HUES64 (cell line): Measurements from ENCODE around the gene TMEM45A.

Source experiments
- H3K27ac ChIP-seq: 2 replicates; pipeline ENCODE4 v1.7.0; 2013; ENCODE audit warnings: low read depth, low read length, inconsistent platforms
- H3K27me3 ChIP-seq: 2 replicates; pipeline ENCODE4 v1.6.1; 2013; ENCODE audit warnings: mild to moderate bottlenecking, low read length; ENCODE audit not compliant: insufficient read depth
- H3K36me3 ChIP-seq: 2 replicates; pipeline ENCODE4 v1.6.1; 2013; ENCODE audit warnings: mild to moderate bottlenecking, low read length; ENCODE audit not compliant: insufficient read depth
- H3K4me1 ChIP-seq: 2 replicates; pipeline ENCODE4 v1.6.1; 2013; ENCODE audit warnings: mild to moderate bottlenecking, low read length, moderate library complexity; ENCODE audit not compliant: insufficient read depth
- H3K4me3 ChIP-seq: 2 replicates; pipeline ENCODE4 v1.5.1; 2013; ENCODE audit warnings: mild to moderate bottlenecking, low read length, moderate library complexity
- H3K9ac ChIP-seq: 2 replicates; pipeline ENCODE4 v1.6.1; 2013; ENCODE audit warnings: mild to moderate bottlenecking, low read depth, low read length
- H3K9me3 ChIP-seq: 2 replicates; pipeline ENCODE4 v1.6.1; 2013; ENCODE audit warnings: low read depth, low read length; ENCODE audit not compliant: insufficient read depth
- WGBS: fragments of 150-250, 120-280 bp; methylation state at CpG from one replicate; pipeline ENCODE4 v1.1.7; 2013; ENCODE audit warnings: missing lambda C conversion rate; 5-methylcytosine and 5-hydroxymethylcytosine counted together

The TMEM45A gene

DNA sequence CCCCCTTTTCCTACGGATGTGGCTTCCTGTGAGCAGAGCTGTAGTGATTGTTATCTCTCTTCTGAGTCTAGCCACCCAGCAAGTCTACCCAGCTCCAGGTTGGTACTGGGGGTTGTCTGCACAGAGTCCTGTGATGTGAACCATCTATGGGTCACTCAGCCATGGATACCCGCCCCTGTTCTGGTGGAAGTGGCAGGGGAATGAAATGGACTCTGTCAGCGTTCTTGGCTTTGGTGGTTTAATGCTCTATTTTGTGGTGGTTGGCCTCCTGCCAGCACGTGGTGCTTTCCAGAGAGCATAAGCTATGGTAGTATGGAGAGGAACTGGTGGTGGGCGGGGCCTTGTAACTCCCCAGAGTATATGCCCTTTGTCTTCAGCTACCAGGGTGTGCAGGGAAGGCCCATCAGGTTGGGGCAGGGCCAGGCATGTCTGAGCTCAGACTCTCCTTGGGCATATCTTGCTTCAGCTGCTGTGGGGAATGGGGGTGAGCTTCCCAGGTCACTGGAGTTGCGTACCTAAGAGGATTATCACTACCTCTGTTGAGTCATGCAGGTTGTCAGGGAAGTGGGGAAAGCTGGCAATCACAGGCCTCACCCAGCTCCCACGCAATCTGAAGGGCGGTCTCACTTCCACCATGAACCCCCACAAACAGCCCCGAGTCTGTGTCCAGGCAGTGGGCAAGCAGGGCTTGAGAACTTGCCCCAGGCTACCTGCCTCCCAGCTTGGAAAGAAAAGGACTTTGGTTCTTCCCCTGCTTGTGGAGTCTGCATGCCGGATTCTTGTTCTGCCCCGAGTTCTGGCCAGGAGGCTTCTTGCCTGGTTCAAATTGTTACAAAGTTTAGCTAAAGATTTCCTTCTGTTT lies 108.0 kb downstream of the TMEM45A start:
- Histone ChIP-seq H3K4me1 (peaks cover 10% of the 10 kb centered on the region), H3K9me3 (no peaks in the 10 kb centered on the region), H3K27me3 (no peaks in the 10 kb centered on the region), H3K4me3 (no peak overlapping the region), H3K36me3 (no peaks in the 10 kb centered on the region), H3K9ac (no peak overlapping the region), H3K27ac (no peak overlapping the region)
- WGBS, result 84% methylated on average over 11 of the region's 11 CpGs

DNA sequence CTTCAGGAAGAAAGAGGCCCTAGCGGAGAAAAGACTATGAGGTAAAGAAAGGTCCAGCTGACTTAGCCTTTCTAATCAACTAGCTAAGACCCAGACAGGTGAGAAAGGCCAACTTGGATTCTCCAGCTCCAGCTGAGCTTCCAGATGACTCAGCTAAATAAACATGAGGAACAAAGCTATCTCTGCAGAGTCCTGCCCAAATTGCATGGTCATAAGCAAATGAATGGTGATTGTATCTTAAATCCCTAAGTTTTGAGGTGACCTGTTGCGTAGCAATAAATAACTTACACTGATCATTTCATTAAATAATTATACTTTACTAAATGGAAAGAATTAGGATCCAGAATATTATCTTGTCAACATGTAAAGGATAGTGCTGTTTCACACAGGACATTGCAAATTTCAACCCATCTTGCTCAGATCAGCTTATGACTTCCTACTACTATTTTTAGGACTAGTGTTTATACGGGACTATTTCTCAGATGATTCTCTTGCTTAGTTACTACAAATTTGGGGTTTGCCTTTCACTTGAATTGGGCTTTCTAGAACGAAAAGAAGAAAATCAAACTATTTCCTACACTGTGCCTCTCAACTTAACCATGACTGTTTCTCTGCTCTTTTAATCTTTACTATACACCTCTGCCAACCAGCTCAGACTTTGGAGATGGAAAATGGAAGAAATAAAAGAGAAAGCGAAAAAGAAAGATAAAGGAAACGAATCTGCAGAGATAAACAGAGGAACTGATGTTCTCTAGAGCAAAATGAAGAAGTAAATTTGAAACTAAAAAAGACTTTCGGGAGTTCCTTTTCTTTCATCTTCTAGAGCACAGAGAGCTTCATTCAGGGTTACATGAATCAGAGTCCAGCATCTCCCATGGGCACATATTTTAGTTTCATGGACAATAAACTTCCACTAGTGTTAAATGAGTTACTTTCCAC lies 110.4 kb downstream of the TMEM45A start:
- peak overlapping the region; percentile 78 for H3K27ac ChIP-seq
- H3K4me3 ChIP-seq, result no peak overlapping the region
- H3K4me1 ChIP-seq, result peaks cover 10% of the 10 kb centered on the region
- H3K9me3 ChIP-seq, result no peaks in the 10 kb centered on the region
- H3K9ac ChIP-seq, result no peak overlapping the region
- no peaks in the 10 kb centered on the region for H3K36me3 ChIP-seq
- WGBS, result 57% methylated on average over 7 of the region's 7 CpGs
- no peaks in the 10 kb centered on the region for H3K27me3 ChIP-seq

DNA sequence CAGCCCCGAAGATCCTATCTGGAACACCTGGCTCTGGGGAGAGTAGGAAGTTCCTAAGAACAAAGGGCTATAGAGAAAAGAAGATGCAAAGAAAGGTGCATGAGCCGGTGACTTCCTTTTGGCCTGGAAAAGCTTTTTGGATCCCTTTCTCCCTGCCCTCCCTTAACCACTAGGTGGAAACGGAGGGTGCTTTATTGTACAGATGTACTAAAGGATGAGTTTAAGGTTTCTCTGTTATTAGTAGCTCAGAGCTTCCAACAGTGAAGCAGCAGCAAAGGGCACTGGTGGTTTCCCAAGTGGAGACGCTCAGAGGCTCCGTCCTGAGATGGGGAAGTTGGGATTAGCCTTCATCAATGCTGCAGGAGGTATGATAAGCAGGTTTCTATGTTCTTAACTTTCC lies 111.0 kb downstream of the TMEM45A start:
- no peak overlapping the region for H3K9ac ChIP-seq
- H3K27me3 ChIP-seq, result no peaks in the 10 kb centered on the region
- 59% methylated on average over 5 of the region's 5 CpGs for WGBS
- peaks cover 10% of the 10 kb centered on the region for H3K4me1 ChIP-seq
- no peaks in the 10 kb centered on the region for H3K9me3 ChIP-seq
- no peak overlapping the region for H3K27ac ChIP-seq
- no peaks in the 10 kb centered on the region for H3K36me3 ChIP-seq
- H3K4me3 ChIP-seq, result no peak overlapping the region

DNA sequence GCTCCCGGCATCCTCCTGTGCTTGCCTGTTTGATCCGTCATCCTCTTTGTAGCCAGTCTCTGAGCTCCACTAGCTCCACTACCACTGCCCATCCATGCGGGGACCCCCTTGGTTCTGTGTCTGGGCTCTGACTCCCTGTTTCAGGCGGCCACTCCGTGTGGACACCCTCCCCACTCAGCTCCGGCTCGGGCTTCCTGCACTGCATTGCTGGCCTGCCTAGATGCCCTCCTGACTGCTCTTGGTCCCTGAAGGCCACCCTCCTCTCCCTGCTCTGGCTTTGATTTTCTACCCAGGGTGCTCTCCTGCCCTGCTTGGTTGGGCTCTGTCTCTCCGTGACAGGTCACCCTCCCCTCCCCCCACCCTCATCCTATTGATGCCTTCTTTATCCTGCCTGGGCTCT lies 112.9 kb downstream of the TMEM45A start:
- 81% methylated on average over 8 of the region's 8 CpGs for WGBS
- Histone ChIP-seq H3K27ac (no peak overlapping the region), H3K36me3 (no peaks in the 10 kb centered on the region), H3K9me3 (no peaks in the 10 kb centered on the region), H3K4me1 (peaks cover 13% of the 10 kb centered on the region), H3K27me3 (no peaks in the 10 kb centered on the region), H3K4me3 (no peak overlapping the region), H3K9ac (no peak overlapping the region)

DNA sequence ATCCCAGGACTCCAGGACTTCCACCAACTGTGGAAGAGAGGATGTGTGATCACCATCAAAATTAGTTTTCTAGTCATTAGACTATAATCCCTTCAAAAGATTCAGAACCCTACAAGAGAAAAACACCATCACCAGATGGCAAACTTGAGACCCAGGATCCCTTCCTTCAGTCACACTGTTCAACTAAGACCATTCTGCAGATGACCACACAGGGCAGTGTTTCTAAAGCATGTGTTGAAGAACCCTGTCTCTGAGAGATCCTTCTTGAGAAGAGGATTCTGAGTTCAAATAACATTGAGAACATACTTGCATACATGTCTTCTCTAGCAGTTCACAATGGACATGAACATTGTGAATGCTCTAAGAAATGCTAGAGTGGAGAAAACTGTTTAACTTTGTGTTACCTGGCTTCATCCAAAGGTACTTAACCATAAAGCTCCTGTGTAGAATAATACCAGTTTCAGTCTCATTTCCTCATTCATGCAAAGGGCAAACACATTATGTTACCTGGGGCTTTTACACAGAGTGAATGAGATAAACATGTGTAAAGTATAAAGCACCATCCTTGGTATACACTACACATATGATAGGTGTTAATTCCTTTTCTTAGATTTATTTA lies 114.6 kb downstream of the TMEM45A start:
- Histone ChIP-seq H3K9me3 (no peaks in the 10 kb centered on the region), H3K27me3 (no peaks in the 10 kb centered on the region), H3K4me3 (no peak overlapping the region), H3K9ac (no peak overlapping the region), H3K36me3 (no peaks in the 10 kb centered on the region), H3K4me1 (peaks cover 16% of the 10 kb centered on the region), H3K27ac (no peak overlapping the region)

DNA sequence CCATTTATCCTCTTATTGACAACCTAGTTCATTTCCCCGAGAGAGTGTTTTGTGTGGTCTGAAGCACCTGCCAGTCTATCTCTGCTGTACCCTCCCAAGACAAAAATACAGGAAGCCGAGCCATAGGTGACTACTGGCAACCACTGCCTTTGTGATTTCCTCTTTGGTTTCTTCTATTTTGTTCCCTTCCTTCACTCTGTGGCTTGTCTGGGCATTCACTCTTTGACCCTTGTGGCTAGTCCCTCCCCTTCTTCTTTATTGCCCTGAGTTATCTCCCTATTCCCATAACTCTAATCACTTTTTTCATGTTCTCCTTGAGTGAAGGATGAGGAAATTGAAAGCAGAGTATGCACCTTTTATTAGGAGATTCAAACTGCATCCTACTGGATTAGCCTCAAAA lies 116.9 kb downstream of the TMEM45A start, which contains the start of gene ADGRG7:
TSS of gene ADGRG7 (plus strand) at position 297 of the 400 bp plus-strand sequence. CDS start 256 bp downstream, outside the sequence.
- no peak within 1 kb of the TSS for H3K9ac ChIP-seq
- H3K27ac ChIP-seq, result no peak within 1 kb of the TSS
- no peaks in the 10 kb centered on the region for H3K9me3 ChIP-seq
- H3K4me3 ChIP-seq, result no peak within 1 kb of the TSS
- H3K36me3 ChIP-seq, result no peaks in the 10 kb centered on the region
- no peaks in the 10 kb centered on the region for H3K27me3 ChIP-seq
- peaks cover 6% of the 10 kb centered on the region; the same call in 1 of the 2 replicates for H3K4me1 ChIP-seq
- 97% methylated on average over 2 of the region's 2 CpGs for WGBS

DNA sequence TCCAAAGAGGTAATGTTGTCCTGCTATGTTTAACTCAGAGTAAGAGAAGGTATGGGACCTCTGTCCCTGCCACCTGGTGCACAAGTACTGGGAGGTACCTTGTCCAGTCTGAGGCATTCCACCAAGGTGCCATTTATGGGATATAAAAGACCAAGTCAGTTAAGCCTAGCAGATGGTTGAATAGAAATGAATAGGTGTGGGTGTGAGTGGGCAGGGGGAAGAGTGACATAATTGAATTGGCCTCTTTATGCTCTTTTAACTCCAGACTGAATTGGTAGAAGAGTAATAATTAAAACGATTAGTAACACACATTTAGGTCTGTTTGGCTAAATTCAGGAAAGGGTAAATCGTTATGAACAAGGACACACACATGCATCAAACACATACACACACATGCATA lies 117.5 kb downstream of the TMEM45A start:
- Histone ChIP-seq H3K4me3 (no peak overlapping the region), H3K9ac (no peak overlapping the region), H3K27ac (no peak overlapping the region), H3K36me3 (no peaks in the 10 kb centered on the region), H3K4me1 (peaks cover 6% of the 10 kb centered on the region; the same call in 1 of the 2 replicates), H3K27me3 (no peaks in the 10 kb centered on the region), H3K9me3 (no peaks in the 10 kb centered on the region)
- 80% methylated on average over 1 of the region's 2 CpGs for WGBS

DNA sequence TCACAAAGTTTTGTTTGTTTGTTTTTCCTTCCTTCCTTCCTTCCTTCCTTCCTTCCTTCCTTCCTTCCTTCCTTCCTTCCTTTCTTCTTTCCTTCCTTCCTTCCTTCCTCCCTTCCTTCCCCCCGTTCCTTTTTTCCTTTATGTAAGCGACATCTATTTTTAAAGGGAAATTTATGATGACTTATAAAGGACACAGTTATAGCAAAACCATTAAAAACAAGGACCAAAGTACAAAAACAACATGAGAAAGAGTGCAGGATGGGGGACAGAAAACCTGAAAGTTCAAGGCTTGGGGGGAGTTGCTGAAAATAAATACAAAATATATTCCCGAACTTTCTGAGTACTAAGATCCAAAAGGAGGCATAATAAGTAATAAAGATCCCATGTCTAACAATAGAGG lies 118.8 kb downstream of the TMEM45A start:
- H3K27ac ChIP-seq, result no peak overlapping the region
- H3K27me3 ChIP-seq, result no peaks in the 10 kb centered on the region
- no peaks in the 10 kb centered on the region for H3K36me3 ChIP-seq
- H3K4me3 ChIP-seq, result no peak overlapping the region
- no CpG with 5 or more reads among the region's 3 CpGs for WGBS
- H3K4me1 ChIP-seq, result peaks cover 6% of the 10 kb centered on the region; the same call in 1 of the 2 replicates
- no peak overlapping the region for H3K9ac ChIP-seq
- no peaks in the 10 kb centered on the region for H3K9me3 ChIP-seq

DNA sequence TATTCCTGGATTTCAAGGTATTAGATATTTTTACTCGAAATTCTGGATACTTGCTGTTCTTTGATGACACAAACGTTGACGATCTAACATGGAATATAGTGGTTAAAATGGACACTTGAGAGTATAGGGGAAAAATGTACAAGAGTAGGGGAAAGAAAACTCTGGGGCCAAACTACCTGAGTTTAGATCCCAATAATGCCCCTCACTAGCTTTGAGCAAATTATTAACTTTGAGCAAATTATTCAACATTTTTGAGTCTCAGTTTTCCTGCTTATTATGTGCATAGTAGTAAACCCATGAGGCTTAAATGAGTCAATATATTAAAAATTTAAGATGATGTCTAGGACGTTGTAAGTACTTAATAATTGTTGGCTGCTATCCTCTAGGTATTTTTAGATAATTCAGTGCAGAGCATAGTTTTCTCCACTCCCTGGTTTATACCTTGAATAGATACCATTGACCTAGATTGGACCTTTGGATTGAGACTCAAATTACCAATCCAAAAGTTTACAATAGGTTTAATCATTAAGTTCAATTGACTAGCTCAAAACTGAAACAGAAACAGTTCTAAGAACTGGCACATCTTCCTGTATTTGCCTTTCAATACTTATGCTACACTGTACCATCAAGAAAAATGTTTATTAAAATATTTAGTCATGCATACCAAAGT lies 121.4 kb downstream of the TMEM45A start:
- Histone ChIP-seq H3K9ac (no peak overlapping the region), H3K4me3 (no peak overlapping the region), H3K4me1 (peaks cover 6% of the 10 kb centered on the region; the same call in 1 of the 2 replicates), H3K9me3 (no peaks in the 10 kb centered on the region), H3K27ac (no peak overlapping the region), H3K36me3 (no peaks in the 10 kb centered on the region), H3K27me3 (no peaks in the 10 kb centered on the region)
- 88% methylated on average over 4 of the region's 4 CpGs for WGBS

DNA sequence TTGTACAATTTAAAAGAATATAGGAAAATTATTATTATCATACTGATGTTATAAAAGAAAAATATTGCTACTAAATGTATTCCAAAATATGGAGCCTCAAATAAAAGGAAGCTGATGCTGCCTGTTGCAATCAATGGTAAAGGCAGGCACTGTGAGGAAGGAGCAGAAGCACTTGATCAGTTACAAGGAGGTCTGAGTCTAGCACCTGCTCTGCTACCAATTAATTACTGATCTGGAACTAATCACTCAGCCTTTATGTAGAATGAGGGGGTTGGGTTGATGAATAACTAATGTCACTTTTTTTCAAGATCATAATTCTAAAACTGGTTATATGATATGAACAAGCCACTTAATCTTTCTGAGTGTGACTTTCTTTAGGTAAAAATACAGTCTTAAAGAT lies 122.5 kb downstream of the TMEM45A start:
- Histone ChIP-seq H3K27me3 (no peaks in the 10 kb centered on the region), H3K9ac (no peak overlapping the region), H3K9me3 (no peaks in the 10 kb centered on the region), H3K4me1 (peaks cover 6% of the 10 kb centered on the region; the same call in 1 of the 2 replicates), H3K36me3 (no peaks in the 10 kb centered on the region), H3K4me3 (no peak overlapping the region), H3K27ac (no peak overlapping the region)
